Stomach (tissue), 9 donors: ENCODE data around the gene PDE8B. TPM values are rescaled to one million over a fixed set of nuclear protein-coding genes. Genes with fewer than 3 reads are reported as not detected.

Experiments
- DNase-seq, 2 donors: peaks; one replicate each; pipeline versions ENCODE4 v3.0.0 to v3.0.0-alpha.2; 2013 to 2019
- H3K27ac ChIP-seq, 5 donors: fragments of 200-600 bp in 4 of 5; sonication (generic) in 4 of 5; one replicate each; pipeline ENCODE4 v1.5.1; 2013 to 2019; ENCODE audit warnings: mild to moderate bottlenecking in 1 of 5, moderate library complexity in 1 of 5
- H3K27me3 ChIP-seq, 3 donors: fragments of 200-600 bp; sonication (generic); one replicate each; pipeline ENCODE4 v1.5.1; 2017 to 2019; ENCODE audit warnings: mixed run types in 1 of 3
- H3K36me3 ChIP-seq, 4 donors: fragments of 200-600 bp; sonication (generic); 1 replicate in 3 of 4; 2 replicates in 1 of 4; pipeline ENCODE4 v1.5.1; 2016 to 2019
- H3K4me1 ChIP-seq, 4 donors: fragments of 200-600 bp; sonication (generic); one replicate each; pipeline ENCODE4 v1.5.1; 2016 to 2019
- H3K4me3 ChIP-seq, 4 donors: fragments of 200-600 bp; sonication (generic) in 3 of 4; one replicate each; pipeline ENCODE4 v1.5.1; 2016 to 2019; ENCODE audit warnings: mild to moderate bottlenecking in 1 of 4
- H3K9me3 ChIP-seq, 4 donors: fragments of 200-600 bp; sonication (generic); one replicate each; pipeline ENCODE4 v1.5.1; 2016 to 2019
- CTCF ChIP-seq, 7 experiments: fragments of 450-650 bp in 4 of 7; fragments of 200-600 bp in 3 of 7; sonication (generic) in 3 of 7; IDR thresholded peaks; one replicate each; pipeline ENCODE4 v1.5.1; 2016 to 2019; ENCODE audit warnings: antibody characterized with exemption in 7 of 7, control low read depth in 2 of 7, mild to moderate bottlenecking in 1 of 7
- EP300 ChIP-seq: sonication (generic); formaldehyde crosslinking; IDR thresholded peaks from one replicate; pipeline ENCODE4 v1.6.1; 2017; ENCODE audit warnings: antibody characterized with exemption
- POLR2A ChIP-seq, 4 donors: fragments of 450-650 bp; IDR thresholded peaks; one replicate each; pipeline ENCODE4 v1.6.1; 2016; ENCODE audit warnings: antibody characterized with exemption in 4 of 4, control low read depth in 2 of 4, mild to moderate bottlenecking in 1 of 4, moderate library complexity in 1 of 4
- POLR2AphosphoS5 ChIP-seq, 3 donors: sonication (generic); formaldehyde crosslinking; IDR thresholded peaks; one replicate each; pipeline ENCODE4 v1.6.1; 2016; ENCODE audit warnings: antibody characterized with exemption in 3 of 3
- WGBS, 5 donors: extraction: QIAGEN DNeasy Blood & Tissue Kit in 3 of 5; methylation state at CpG; one replicate each; pipeline versions ENCODE4 v1.1.5 to v1.1.7; 2013 to 2018; 5-methylcytosine and 5-hydroxymethylcytosine counted together
- intact Hi-C: fragments of 100-400 bp; cut with DNase I; formaldehyde crosslinking; loops from one replicate; pipeline ENCODE4 v1.15.1; 2023; ENCODE audit warnings: low total_unique reads
- polyA plus RNA-seq, 3 donors: library from polyadenylated mRNA; stranded (reverse); fragments of 200-250 nt; gene quantifications; one replicate each; pipeline ENCODE4 v1.2.3, GENCODE V29; 2013
- total RNA-seq, 5 donors: library from RNA; depleted of rRNA; stranded (reverse); fragments of >200 nt; gene quantifications; one replicate each; pipeline versions ENCODE4 v1.1.0 to v1.2.3, GENCODE V29; 2014 to 2016
- donor health status: healthy with polysubstance abuse.
- donor health status: Bipolar disorder and iron deficiency.
- donor health status: healthy.

Gene PDE8B
- total and polyA plus RNA-seq, 8 donors, result 0.56 to 243 (median 3.5) TPM; not detected in 1

GRCh38 chr5:77186652-77187370 is 23.7 kb upstream of the PDE8B start:
- Histone ChIP-seq H3K4me1 (peaks cover 6 to 20% (median 12%) of the 10 kb centered on the region in 4 donors), H3K4me3 (no peak overlapping the region), H3K9me3 (no peaks in the 10 kb centered on the region), H3K27me3 (peaks cover 0 to 4% (median 0%) of the 10 kb centered on the region in 3 donors), H3K27ac (no peak overlapping the region), H3K36me3 (no peaks in the 10 kb centered on the region)
- intact Hi-C loops, result no loop called here
- DNase-seq, result peak in 1 of 2 donors; percentile 60
- TF ChIP-seq POLR2A (IDR thresholded peaks at IDR 0.05) (no peak), POLR2AphosphoS5 (IDR thresholded peaks at IDR 0.05) (peak in 2 of 3 donors; percentile 45 to 47), EP300 (no peak)
- WGBS, 5 donors, result 51 to 68% (median 54%) methylated on average over 2 of the region's 2 CpGs

- Histone ChIP-seq H3K36me3 (no peaks in the 10 kb centered on the region), H3K9me3 (no peaks in the 10 kb centered on the region), H3K4me3 (no peak overlapping the region), H3K27ac (no peak overlapping the region), H3K4me1 (peaks cover 0 to 15% (median 10%) of the 10 kb centered on the region in 4 donors), H3K27me3 (no peaks in the 10 kb centered on the region)
- no peak for TF ChIP-seq POLR2AphosphoS5 (IDR thresholded peaks at IDR 0.05)
- no peak for TF ChIP-seq CTCF (IDR thresholded peaks at IDR 0.05)
- no peak for TF ChIP-seq POLR2A (IDR thresholded peaks at IDR 0.05)
- TF ChIP-seq EP300, result no peak
- DNase-seq, result no peak
- intact Hi-C loops, result no loop called here
- WGBS, 5 donors, result 83 to 100% (median 96%) methylated on average over 2 of the region's 2 CpGs
Measured at GRCh38 chr5:77189421-77189820, 21.1 kb upstream of the PDE8B start.

GRCh38 chr5:77192441-77193050 is 17.9 kb upstream of the PDE8B start:
- Histone ChIP-seq H3K27ac (no peak overlapping the region), H3K36me3 (no peaks in the 10 kb centered on the region), H3K27me3 (no peaks in the 10 kb centered on the region), H3K9me3 (peaks cover 0 to 5% (median 0%) of the 10 kb centered on the region in 4 donors), H3K4me1 (peaks cover 0 to 3% (median 0%) of the 10 kb centered on the region in 4 donors), H3K4me3 (no peak overlapping the region)
- 22 to 50% (median 31%) methylated on average over 2 of the region's 2 CpGs for WGBS, 5 donors
- no peak for TF ChIP-seq CTCF (IDR thresholded peaks at IDR 0.05)
- no peak for TF ChIP-seq POLR2AphosphoS5 (IDR thresholded peaks at IDR 0.05)
- intact Hi-C loops, result no loop called here
- no peak for DNase-seq

GRCh38 chr5:77194762-77195161 is 15.7 kb upstream of the PDE8B start:
- no peaks in the 10 kb centered on the region for H3K4me1 ChIP-seq
- intact Hi-C loops, result no loop called here
- TF ChIP-seq EP300, result no peak
- TF ChIP-seq POLR2A (IDR thresholded peaks at IDR 0.05), result no peak
- no peak for TF ChIP-seq CTCF (IDR thresholded peaks at IDR 0.05)
- no peak for TF ChIP-seq POLR2AphosphoS5 (IDR thresholded peaks at IDR 0.05)

More at GRCh38 chr5:77194762-77195161, 15.7 kb upstream of the PDE8B start:
- Histone ChIP-seq H3K9me3 (peaks cover 0 to 8% (median 2%) of the 10 kb centered on the region in 4 donors), H3K27me3 (no peaks in the 10 kb centered on the region), H3K27ac (no peak overlapping the region), H3K36me3 (no peaks in the 10 kb centered on the region), H3K4me3 (no peak overlapping the region)
- DNase-seq, result no peak
